GM18951 (cell line): ENCODE results near the gene PDK1.

Experiments
- POLR2A ChIP-seq: IDR thresholded peaks from 4 replicates; pipeline ENCODE4 v1.6.1; 2011; ENCODE audit warnings: mild to moderate bottlenecking; ENCODE audit not compliant: insufficient read length, insufficient read depth; ENCODE audit errors: extremely low read depth
- in situ Hi-C: fragments of 300-500 bp; cut with MboI; formaldehyde crosslinking; loops from one replicate; pipeline ENCODE4 v1.12.0; 2022; ENCODE audit warnings: low sequenced_read_pairs, mixed read lengths, inconsistent platforms; ENCODE audit not compliant: unreplicated experiment

PDK1 gene

DNA sequence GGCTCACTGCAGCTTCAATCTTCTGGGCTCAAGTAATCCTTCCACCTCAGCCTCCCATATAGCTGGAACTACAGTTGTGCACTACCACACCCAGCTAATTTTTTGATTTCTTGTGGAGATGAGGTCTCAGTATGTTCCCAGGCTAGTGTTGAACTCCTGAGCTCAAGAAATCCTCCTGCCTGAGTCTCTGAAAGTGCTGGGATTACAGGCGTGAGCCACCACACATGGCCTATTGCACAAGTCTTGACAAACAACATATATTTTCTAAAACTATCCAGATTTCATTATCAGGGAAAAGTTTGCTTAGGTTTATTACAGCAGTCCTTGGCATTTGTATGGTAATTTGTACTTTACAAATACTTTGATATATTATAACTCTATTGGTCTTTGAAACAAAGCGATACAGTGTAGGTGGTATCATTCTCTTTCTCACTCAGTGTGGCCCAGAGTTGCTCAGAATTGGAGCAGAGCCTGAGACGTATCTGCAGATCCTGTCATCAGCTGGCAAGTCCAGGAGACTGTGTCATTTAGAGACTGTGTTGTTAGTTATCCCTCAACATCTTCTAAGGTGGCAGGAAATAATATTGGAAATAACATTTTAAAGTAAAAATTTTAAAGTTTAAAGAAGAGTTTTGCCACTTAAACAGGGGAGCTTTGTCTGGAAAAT lies 41.4 kb downstream of the PDK1 start:
- no peak for TF ChIP-seq POLR2A
- in situ Hi-C loops: no loop called here

DNA sequence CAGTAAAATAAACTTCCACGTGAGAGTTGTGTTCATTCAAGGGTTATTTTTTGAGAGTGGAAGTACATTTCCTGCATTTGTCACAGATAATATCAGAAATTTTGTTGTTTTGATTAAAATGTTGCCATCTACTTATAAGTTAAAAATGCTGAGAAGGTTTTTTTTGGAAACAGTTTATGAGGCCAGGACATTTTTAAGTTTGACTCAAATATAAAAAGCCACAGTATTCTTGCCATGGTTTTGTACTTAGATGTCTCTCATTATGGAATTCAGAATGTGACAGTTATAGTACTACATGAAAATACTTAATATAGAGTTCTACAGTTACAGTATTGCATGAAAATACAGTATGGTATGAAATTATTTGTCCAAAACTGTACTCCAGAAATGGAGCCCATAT lies 44.1 kb downstream of the PDK1 start:
- in situ Hi-C loops: no loop called here
- TF ChIP-seq POLR2A: no peak

DNA sequence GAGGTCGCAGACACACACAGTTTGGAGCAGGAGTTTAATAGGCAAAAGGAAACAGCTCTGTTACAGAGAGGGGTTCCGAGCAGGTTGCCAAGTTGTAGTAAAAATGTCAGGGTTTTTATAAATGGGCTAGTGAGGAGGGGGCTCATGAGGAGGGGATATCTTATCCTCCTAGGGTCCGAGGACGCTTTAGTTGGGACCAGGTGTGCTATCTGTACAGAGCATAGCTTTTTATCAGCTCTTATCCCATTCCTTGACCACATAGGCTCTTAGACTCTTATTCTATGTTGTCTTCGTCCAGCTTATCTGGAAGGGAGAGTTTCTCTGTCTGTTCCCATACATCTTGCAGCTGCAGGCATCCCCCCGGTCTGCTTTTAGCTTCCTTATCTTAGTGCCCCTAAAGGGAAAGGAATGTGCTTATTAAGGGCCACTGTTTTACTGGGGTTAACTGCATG lies 44.7 kb downstream of the PDK1 start:
- in situ Hi-C loops: no loop called here
- no peak for TF ChIP-seq POLR2A

DNA sequence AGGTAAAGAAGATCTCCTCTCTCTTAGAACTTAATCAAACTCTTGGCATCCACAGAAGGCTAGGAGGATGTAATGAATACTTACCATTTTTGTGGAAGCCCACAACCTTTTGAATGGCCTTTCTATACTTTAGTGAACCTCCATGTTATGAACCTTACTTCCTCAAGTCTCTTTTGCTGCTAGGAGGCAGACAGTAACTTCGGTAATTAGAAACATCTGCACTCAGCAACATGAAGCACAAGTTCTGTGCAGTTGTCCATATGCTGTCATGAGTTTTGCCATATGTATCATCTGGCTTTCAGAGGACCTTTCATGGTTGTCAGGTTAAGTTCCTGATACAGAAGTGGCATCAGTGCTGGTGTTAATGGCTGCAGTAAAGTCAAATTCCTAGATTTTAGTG lies 50.4 kb downstream of the PDK1 start:
- no peak for TF ChIP-seq POLR2A
- in situ Hi-C loops: no loop called here

DNA sequence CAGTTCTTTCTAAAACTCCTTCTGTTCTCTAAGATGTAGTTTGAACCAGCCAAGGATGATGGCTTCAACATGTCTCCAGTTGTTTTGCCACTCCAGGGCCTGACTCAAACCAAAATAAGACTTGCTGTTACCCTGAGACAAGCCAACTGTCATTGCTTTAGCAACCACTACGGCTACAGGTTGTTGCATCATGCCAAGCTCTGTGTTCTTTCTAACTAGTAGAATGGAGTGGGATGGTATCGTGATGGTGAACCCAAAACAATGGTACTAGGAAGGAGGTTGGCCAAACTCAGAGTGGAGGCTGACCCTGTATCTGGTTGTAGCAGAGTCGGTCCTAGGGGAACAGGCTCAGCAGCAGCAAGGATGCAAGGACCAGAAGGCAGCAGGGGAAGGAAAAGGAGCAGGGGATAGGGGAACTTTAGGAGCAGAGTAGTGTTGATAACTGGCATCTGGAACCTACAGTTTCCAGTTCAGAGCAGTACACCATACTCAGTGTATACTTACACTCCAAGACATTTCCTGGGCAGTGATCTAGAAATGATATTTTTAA lies 51.6 kb downstream of the PDK1 start:
- in situ Hi-C loops: no loop called here
- no peak for TF ChIP-seq POLR2A

DNA sequence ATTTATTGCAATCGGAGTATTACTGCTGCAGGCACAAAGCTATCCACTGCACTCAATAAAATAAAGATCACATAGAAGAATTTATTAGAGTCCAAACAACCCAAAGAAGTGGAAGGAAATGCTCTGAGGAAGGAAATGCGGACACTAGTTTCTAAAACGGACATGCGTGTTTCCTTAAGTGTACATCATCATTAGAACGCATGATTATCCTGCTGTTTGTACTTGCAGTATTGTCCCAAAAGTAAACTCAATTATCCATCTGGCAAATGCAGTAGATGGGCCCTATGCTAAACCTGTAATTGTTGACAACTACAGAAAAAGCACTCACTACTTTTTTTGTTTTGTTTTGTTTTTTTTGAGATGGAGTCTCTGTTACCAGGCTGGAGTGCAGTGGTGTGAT lies 53.6 kb downstream of the PDK1 start:
- in situ Hi-C loops: no loop called here

GRCh38 chr2:172612051-172612450 lies 56.2 kb downstream of the PDK1 start:
- in situ Hi-C loops: no loop called here
- TF ChIP-seq POLR2A: no peak

More for the DNA sequence above, 53.6 kb downstream of the PDK1 start:
- TF ChIP-seq POLR2A: no peak

- TF ChIP-seq POLR2A: no peak
- in situ Hi-C loops: no loop called here
Observed at GRCh38 chr2:172613040-172613439, 57.1 kb downstream of the PDK1 start.

- TF ChIP-seq POLR2A: no peak
- in situ Hi-C loops: no loop called here
Observed at GRCh38 chr2:172613615-172614231, 57.8 kb downstream of the PDK1 start.

GRCh38 chr2:172614932-172615331 lies 59.0 kb downstream of the PDK1 start:
- in situ Hi-C loops: no loop called here
- TF ChIP-seq POLR2A: no peak

GRCh38 chr2:172615727-172616261 lies 59.9 kb downstream of the PDK1 start:
- TF ChIP-seq POLR2A: no peak
- in situ Hi-C loops: no loop called here

DNA sequence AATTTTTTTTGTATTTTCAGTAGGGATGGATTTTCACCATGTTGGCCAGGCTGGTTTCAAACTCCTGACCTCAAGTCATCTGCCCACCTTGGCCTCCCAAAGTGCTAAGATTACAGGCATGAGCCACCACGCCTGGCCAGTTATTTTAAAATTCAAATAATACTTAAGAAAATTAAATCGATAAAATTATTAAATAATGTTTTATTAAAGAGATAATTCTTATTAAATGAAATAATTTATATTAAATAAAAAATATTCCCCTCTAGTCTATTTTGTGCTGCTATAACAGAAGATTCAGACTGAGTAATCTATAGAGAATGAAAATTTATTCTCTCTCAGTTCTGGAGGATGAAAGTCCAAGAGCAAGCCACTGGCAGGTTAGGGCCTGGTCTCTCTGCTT lies 61.2 kb downstream of the PDK1 start:
- in situ Hi-C loops: no loop called here
- TF ChIP-seq POLR2A: no peak

GRCh38 chr2:172623249-172623965 lies 67.5 kb downstream of the PDK1 start:
- TF ChIP-seq POLR2A: no peak
- in situ Hi-C loops: no loop called here
